Superior temporal gyrus (tissue), 1 donor: ENCODE data around the gene CC2D1A.
"Not testable (repeated sequence)": the region's sequence is repeated elsewhere in the genome, so short reads cannot be mapped to it uniquely, and the experiment has no call there.

ENCODE experiments used
- DNase-seq: peaks from one replicate; pipeline ENCODE4 v3.0.0-alpha.2; 2016; ENCODE audit errors: extremely low spot score

CC2D1A gene

DNA sequence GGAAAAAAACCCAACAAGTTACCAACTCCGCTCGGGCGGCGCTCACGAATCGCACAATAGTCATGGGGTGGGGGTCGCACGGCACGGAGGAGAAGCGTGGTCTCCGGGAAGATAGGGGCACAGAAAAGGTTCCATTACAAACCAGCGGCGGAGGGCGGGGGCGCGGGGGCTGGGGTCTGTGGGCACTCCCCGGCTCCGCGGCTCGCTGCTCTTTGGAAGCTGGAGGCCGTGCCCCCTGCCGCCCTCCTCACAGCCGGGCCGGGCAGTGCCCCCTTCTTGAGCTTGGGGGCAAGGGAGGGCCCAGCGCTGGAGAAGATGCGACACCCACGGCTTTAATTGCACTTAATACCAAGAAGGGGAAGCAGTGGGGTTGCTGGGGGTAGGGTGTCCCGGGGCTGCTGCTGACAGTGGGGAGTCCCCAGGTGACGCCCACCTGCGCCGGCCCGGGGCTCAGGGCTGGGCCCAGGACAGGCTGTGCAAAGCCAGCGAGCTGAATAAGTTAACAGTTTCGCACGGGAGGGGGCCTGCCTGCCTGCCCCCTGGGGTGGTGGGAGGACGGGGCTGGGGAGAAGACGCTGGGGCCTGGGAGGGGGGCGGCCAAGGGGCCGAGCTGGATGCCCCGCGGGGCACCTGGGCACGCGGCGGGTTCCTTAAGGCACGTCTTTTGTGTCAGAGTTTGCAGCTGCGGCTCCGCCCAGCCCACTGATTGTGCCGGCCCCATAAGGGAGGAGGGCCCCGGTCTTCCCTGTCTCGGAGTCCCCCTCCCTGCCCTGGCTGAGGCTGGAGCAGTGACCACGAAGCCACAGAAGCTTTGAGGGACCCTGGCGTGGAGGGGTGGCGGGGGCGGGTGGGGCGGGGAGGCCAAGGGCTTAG is 56.1 kb downstream of the CC2D1A start:
- no peak for DNase-seq

DNA sequence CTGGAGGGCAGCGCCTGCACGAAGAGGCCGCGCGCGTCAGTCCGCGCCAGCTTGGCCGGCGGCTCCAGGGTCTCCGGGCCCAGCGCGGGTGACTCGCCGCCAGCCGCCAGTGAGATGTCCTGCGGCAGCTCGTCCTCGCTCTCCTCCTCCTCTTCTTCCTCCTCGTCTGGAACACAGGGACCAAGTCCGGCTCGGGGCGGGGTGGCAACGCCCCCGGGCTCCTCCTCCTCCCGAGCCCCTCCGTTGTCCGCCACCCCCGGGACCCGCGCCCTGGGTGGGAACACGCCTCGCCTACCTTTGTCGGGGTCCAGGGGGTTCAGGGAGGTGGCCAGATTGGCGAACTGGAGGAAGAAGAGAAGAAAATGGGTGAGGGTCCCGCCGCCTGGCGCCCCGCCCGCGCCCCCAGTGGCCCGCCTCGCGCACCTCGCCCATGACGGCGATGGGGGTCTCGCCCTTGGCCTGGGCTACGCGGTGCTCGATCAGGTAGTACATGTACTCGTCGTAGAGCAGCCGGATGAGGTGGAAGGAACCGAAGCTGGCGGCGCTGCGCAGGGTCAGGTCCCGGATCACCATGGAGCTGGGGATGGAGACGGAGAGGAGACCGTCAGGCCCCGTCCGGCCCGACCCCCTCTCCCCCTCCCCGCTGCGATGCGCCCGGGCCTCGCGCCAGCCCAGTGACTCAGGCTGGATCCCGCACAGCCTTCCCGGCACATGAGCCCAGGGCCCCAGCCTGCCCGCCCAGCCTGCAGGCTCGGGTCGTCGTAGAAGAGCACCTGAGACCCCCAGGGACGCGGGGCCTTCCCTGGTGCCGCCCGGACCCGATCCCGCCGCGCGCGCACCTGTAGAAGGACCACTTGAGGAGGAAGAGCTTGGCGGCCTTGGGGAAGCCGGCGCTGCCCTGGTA is 57.0 kb downstream of the CC2D1A start:
- DNase-seq, result no peak

DNA sequence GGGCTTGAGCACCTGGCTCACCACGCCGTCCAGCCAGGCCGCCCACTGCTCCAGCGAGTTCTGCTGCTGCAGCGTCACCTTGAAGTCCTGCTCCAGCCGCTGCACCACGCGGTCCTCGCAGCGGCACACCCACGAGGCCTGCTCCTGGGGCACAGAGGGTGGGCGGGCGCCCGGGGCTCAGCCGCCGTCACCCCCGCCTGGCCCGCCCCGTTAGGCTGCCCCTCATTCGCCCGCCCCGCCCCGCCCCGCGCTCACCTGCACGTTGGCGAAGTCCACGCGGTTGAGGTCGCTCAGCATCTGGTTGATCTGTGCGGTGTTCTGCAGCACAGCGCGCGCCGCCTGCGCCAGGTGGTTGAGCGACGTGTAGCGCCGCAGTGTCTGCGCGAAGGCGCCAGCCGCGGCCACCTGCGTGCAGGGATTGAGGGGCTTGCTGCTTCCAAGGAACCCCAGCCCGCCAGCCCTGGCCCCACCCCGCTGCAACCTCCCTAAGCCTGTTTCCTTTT is 57.7 kb downstream of the CC2D1A start:
- no peak for DNase-seq

DNA sequence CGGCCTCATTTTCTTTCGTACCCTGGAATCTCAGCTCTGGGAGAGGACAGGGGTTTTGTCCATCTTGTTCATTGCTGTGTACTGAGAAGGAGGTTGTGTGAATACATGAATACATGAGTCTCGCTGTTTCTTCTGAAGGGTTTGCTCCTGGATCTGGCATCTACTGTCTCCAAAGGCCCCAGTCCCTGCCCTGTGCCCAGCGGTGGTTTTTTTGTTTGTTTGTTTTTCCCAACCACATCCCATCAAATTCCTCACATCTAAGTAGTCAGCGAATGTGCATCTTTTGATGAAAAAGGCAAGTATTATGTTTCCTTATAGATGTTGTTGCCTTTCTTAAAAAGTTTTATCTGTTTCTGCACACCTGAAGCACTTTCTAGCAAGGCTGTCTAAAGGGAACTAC is 58.8 kb downstream of the CC2D1A start:
- no peak for DNase-seq

DNA sequence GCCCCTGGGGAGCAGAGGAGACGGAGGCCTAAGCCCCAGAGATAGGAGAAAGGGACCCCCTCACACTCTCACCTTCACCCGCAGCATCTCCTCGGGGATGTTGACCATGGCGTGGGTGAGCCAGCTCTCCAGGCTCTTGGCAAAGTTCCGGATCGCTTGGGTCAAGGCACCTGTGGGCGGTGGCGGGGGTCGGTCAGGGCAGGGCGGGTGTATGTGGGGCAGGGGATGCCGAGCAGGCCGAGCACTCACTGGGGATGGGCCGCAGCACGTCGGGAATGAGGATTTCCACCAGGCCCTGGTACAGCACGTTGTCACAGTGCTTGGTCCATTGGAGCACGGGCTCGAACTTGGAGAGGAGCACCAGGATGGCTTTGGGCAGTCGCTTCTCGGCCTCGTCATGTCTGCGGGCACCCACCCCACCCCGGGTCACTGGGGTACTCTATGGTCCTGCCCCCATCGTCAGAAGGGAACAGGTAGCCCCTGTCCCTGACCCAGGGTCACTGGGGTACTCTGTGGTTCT is 59.4 kb downstream of the CC2D1A start:
- no peak for DNase-seq

DNA sequence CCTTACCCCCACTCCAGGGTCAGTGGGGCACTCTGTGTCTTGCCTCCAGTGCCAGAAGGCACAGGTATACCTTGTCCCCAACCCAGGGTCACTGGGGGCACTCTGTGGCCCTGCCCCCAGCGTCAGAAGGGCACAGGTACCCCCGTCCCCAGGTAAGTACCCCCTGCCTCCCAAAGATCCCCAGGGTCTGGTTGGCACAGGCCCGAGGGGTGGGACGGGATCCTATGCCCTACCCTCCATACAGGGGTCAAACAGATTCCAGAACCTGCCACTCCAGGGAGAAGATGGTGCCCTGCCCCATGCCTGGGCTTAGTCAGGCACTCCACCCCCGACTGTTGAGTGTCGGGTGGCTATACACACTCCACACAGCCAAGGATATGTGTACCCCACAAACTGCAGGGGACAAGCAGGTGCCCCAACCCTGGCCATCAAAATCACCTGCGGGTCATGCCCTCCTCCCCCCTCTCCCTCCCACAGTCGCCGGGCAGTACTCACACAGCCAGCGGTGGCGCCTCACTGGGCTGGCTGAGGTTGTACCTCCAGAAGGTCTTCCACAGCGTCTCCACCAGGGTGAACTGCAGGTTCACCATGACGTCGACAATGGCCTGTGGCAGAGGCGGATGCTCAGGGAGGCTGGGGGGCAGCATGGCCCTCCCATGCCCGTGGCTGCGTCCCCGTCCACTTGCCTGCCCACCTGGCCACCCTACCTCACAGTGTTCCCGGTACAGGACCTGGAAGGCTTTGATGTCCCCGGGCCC is 60.1 kb downstream of the CC2D1A start:
- no peak for DNase-seq

DNA sequence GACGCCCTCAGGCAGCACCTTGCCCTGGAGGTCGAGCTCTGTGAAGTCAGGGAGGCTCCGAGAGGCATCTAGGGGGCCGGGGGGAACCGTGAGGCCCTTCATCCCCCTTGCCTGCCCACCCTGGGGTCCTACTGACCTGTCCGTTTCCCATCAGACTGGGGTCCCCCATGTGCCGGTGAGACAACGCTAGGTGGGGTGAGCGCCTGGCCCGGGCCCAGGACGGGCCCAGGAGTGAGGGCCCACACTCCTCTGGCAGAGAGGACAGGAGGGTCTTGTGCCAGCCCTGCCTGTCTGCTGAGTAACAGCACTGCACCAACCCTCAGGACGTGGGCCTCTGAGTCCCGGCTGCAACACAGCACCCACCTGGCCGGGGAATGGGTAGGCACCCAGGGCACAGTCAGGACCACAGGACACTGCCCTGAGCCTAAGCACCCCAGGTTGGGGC is 60.7 kb downstream of the CC2D1A start:
- no peak for DNase-seq

DNA sequence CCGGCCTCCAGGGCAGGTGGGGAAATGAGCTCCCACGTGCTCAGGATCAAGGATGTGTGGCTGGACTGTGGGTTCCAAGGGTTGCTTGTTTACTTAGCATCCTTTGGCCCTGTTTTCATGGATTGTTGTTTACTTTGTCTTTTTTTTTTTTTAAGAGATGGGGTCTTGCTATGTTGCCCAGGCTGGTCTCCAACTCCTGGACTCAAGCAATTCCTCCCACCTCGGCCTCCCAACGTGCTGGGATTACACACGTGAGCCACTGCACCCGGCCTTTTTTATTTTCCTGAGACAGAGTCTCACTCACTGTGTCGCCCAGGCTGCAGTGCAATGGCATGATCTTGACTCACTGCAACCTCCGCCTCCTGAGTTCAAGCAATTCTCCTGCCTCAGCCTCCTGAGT is 61.2 kb downstream of the CC2D1A start:
- DNase-seq, result not testable (repeated sequence)

DNA sequence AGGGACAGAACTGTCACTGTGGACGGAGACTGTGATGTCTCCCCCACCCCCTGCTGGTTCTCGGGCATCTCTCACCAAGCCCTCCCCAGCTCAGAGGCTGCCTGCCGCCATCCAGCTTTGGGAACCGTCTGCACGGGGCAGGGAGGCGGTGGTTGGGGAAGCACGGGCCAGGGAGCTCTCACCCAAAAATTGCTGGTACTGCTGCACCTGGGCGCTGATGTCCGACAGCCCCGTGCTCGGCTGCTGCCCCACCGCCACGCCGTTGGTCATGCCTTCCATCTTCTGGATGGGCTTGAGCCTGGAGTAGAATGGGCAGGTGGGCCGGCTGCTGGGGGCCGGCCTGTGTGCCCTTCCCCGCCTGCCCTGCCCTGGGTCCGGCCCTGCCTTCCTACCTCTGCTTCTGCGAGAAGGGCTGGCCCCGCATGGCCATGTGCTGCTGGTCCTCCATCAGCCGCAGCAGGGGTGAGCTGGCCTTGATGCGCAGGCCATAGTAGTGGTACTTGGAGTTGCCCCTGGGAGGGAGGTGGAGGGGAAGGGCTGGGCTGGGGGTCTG is 62.5 kb downstream of the CC2D1A start:
- DNase-seq, result no peak

DNA sequence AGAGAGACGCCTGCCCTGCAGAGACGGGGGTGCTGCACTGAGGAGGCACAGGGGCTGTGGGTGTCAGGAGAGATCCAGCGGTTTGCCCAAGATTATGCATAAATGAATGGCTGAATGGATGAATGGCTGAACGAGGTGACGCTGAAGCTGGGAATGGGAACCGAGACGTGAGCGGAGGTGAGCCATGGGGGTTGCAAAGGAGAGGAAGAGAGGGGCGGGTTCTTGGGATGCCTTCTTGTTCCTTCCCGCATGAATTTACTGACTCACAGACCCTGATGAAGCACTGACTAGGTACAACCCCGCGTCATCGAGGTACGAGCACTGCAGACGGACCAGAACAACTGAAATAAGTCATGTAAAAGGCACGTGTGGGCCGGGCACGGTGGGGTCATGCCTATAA is 63.0 kb downstream of the CC2D1A start:
- DNase-seq, result no peak

DNA sequence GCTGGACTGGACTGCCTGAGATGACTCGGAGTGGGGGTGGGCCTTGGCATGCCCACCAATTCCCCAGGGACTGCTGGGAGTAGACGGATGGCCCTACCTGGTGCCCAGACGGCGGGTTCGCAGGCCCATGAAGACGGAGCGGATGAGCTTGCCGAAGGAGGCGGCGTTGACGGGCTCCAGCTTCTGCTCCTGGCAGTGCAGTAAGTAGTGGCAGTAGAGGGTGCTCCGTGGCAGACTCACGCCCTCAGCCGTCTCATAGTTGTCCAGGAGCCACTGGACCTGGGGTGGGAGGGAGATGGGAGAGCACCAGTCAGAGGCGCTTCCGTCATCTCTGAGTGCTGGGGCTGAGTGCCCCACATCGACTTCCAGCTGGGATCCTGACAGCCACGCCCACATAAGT is 63.9 kb downstream of the CC2D1A start:
- DNase-seq, result peak; percentile 18

DNA sequence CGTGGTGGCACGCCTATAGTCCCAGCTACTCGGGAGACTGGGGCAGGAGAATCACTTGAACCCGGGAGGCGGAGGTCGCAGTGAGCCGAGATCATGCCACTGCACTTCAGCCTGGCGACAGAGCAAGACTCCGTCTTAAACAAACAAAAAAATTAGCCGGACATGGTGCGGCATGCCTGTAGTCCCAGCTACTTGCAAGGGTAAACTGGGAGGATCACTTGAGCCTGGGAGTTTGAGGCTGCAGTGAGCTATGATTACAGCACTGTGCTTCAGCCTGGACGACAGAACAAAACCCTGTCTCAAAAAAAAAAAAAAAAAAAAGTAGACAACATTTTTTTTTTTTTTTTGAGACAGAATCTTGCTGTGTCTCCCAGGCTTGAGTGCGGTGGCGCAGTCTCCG is 65.9 kb downstream of the CC2D1A start:
- not testable (repeated sequence) for DNase-seq

DNA sequence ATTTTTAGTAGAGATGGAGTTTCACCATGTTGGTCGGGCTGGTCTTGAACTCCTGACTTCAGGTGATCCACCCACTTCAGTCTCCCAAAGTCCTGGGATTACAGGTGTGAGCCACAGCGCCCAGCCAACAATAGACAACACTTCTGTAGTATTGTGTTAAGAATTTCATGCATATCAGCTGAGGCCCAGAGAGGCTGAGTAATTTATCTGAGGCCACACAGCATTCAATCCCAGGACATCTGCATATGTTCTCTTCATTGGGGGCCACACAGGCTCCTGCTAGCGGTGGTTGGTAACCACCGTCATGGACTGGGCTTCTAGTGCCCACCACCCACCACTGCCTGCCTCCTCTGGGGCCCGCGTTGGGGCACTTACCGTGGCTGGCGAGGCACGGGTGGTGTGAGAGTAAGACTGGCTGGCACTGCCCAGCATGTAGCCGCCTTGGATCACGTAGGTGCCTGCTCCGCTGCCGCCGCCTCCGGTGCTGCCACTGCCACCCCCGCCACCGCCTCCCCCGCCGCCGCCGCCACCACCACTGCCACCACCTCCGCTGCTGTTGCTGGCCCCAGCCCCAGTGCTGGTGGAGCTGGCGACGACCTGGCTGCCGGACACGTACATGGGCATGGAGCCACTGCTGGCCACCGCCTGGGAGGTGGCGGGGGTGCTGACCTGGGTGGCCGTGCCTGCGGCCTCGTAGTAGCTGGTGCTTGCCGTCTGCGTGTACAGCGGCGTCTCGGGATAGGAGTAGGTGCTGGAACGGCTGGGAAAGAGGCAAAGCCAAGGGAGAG is 66.6 kb downstream of the CC2D1A start:
- DNase-seq, result no peak

DNA sequence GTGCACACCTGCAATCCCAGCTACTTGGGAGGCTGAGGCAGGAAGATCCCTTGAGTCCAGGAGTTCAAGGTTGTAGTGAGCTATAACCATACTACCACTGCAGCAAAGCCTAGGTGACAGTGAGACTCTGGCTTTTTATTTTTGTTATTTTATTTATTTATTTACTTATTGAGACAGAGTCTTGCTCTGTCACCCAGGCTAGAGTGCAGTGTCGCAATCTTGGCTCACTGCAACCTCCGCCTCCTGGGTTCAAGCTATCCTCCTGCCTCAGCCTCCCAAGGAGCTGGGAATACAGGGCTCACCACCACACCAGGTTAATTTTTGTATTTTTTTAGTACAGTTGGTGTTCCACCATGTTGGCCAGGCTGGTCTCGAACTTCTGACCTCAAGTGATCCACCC is 67.5 kb downstream of the CC2D1A start:
- DNase-seq, result not testable (repeated sequence)

DNA sequence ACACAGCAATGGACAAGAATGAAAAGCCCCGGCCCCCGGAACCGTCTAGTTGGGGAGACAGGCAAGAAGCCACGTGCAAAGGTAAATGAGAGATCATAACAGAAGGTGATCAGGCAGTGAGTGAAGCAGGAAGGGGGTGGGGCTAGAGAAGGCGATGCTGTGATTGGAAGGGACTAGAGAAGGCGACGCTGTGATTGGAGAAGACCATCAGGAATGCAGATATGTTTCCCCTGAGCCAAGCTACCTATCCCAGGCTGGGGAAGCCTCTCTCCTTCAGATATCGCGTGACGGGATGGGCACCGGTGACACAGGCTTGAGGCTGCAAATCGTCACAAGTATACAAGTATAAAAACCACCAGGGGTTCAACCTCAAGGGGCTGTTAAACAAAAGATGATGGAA is 68.1 kb downstream of the CC2D1A start:
- no peak for DNase-seq

DNA sequence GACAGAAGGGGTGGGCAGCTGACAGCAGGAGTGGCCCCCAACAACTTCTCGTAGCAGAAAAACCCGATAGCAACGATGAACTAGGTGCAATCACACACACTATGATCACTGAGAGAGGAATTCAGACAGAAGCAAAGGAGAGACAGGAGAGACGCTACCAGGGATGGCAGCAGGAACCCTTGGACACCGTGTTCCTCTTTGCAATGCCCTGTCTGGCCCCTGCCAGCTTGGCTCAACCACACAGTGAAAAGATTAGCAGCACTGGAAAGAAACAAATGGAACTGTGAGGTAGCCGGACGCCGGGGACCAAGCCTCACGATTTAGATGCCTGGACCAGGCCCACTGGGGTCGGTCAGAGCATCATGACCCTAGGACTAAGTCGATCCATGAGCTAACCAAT is 69.9 kb downstream of the CC2D1A start:
- no peak for DNase-seq

DNA sequence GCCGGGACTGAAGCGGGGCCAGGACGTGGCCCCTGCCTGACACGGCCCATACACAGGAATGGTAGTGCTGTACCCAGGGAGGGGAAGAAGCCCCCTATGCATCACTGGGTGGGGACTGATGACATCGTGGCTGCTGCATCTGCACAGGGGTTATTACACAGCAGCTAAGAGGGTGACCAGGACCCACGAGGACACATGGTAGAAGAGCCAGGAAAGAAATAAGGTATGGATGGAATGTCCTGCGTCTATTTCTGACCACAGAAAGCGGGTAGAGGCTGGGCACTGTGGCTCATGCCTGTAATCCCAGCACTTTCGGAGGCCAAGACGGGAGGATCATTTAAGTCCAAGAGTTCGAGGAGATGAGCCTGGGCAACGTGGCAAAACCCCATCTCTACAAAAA is 70.4 kb downstream of the CC2D1A start:
- DNase-seq, result no peak

DNA sequence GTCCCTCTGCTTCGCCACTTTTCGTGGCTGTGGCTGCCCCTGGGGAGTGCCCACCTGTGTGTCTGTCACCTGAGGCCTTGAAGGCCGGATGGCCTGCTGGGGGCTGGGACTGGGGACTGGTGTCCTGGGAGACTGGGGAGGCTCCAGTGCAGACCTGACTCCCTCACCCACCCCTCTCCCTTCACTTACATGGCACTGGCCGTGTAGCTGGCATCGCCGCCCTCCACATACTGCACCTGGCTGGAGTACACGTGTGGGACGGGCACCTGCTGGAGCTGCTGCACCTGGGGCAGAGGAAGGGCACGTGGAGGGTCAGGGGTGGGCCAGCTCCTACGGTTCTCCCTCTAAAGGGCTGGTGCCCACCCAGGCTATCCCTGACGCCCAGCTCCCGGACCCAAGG is 71.8 kb downstream of the CC2D1A start:
- DNase-seq, result no peak

DNA sequence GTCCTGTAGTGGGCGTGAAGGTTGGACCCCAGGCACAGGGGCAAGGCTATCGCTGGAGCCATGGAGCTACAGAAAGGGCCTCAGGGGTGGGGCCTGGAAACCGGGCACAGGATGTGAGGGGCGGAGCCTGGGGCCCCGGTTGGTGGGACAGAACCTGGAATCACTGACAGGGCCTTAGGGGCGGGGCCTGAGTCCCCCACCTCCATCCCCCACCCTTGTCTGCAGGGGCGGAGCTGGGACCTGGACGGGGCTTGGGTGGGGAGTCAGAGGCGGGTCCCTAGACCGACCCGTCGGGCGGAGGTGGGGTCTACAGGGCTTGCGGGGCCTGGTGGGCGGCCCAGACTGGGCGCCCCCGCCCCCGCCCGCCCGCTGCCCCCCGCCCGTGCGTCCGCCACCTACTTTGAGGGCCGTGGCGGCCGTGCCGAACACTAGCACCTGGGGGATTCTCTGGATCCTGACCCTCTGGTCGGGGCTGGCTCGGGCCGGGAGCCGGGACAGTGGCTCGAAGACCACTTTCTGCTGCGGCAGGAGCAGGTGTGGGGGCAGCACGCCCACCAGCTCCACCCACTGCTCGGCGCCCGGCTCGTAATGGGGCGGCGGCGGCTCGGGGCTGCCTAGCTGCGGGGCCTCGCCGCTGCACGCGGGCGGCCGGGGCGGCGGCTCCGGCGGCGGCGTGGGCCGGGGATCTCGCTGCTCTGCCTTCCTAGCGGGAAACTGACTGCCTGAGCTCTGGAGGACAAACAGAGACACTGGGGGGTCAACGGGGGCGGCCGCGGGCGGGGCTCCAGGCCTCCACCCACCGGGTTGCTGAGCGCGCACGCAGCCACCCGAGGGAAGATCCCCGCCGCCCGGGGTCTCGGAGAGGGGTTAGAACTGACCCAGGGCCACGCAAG is 72.6 kb downstream of the CC2D1A start:
- no peak for DNase-seq

DNA sequence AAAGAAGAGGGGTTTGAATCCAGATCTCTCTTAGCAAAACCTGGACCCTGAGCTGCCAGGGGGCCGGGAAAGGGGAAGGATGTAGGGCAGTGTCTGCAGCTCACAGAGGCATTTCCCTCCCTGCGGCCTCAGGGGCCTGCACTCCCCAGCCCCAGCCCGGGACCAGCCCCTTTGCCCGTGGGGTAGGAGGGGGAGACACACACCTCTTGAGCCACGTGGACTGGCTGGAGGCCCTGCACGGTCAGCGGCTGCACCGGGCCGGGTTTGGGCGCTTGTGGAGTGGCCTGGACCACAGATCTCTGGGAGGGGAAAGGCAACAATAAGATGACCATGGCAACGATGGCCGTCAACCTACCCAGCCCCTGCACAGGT is 73.2 kb downstream of the CC2D1A start:
- no peak for DNase-seq
